Nephron (organoid): ENCODE data around the gene LIPF.
A peak's percentile ranks its signal among the peaks of the same experiment; 100 is the strongest.

Source experiments
- H3K27ac Mint-ChIP-seq, 3 experiments: 2 replicates each; pipeline ENCODE4 v1.8.0; 2020; ENCODE audit warnings: mixed read lengths in 3 of 3, mild to moderate bottlenecking in 2 of 3, moderate library complexity in 1 of 3
- H3K27me3 Mint-ChIP-seq: 2 replicates; pipeline ENCODE4 v1.8.0; 2021; ENCODE audit warnings: low read depth, mild to moderate bottlenecking, moderate library complexity, mixed read lengths
- H3K36me3 Mint-ChIP-seq: 2 replicates; pipeline ENCODE4 v1.8.0; 2020; ENCODE audit warnings: low read depth, mixed read lengths
- H3K4me1 Mint-ChIP-seq: 2 replicates; pipeline ENCODE4 v1.8.0; 2020; ENCODE audit warnings: mixed read lengths
- H3K4me3 Mint-ChIP-seq, 3 experiments: 2 replicates each; pipeline ENCODE4 v1.8.0; 2020; ENCODE audit warnings: mild to moderate bottlenecking in 3 of 3, mixed read lengths in 3 of 3, moderate library complexity in 2 of 3
- H3K9me3 Mint-ChIP-seq: 2 replicates; pipeline ENCODE4 v1.8.0; 2020; ENCODE audit warnings: mixed read lengths
- CTCF ChIP-seq, 3 experiments: fragments of 200-600 bp; sonication (generic); IDR thresholded peaks; one replicate each; pipeline ENCODE4 v1.5.0; 2021; ENCODE audit warnings: antibody characterized with exemption in 3 of 3; ENCODE audit not compliant: unreplicated experiment in 3 of 3

LIPF gene

GRCh38 chr10:88624840-88625239 lies 39.4 kb upstream of the LIPF start:
- no peak for TF ChIP-seq CTCF (IDR thresholded peaks at IDR 0.05; ENCODE audit: unreplicated experiment in 3 of 3)
- H3K36me3 Mint-ChIP-seq, result no peaks in the 10 kb centered on the region
- peaks cover 5% of the 10 kb centered on the region for H3K9me3 Mint-ChIP-seq
- H3K27me3 Mint-ChIP-seq, result no peaks in the 10 kb centered on the region
- no peaks in the 10 kb centered on the region for H3K4me1 Mint-ChIP-seq
- no peak overlapping the region for H3K4me3 Mint-ChIP-seq
- H3K27ac Mint-ChIP-seq, result peak overlapping the region in 2 of 3 experiments; percentile 9 to 53

- H3K4me1 Mint-ChIP-seq, result no peaks in the 10 kb centered on the region
- peaks cover 5% of the 10 kb centered on the region for H3K36me3 Mint-ChIP-seq
These were observed 24.1 kb upstream of the LIPF start for GRCh38 chr10:88640186-88640585.

DNA sequence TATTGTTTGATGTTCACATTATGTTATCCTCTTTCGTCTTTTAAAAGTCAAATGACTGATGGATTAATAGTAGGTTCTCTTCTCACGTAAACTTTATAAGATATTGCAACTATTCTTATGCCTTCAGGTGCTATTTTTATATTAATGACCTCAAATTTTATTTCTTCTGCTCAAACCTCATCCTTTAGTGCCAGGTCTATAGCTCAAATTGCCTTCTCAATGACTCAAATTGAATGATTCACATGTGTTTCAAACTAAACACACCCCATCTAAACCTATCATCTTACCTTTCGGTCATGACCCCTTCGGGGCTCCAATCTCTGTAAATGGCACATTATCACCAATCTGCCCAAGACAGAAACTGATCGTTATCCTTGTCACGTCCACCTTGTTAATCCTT lies 22.0 kb upstream of the LIPF start:
- Mint-ChIP-seq H3K36me3 (peaks cover 5% of the 10 kb centered on the region), H3K27me3 (peaks cover 3% of the 10 kb centered on the region), H3K4me3 (no peak overlapping the region), H3K9me3 (peaks cover 18% of the 10 kb centered on the region), H3K27ac (no peak overlapping the region), H3K4me1 (no peaks in the 10 kb centered on the region)
- no peak for TF ChIP-seq CTCF (IDR thresholded peaks at IDR 0.05; ENCODE audit: unreplicated experiment in 3 of 3)

More at GRCh38 chr10:88640186-88640585, 24.1 kb upstream of the LIPF start:
- no peak for TF ChIP-seq CTCF (IDR thresholded peaks at IDR 0.05; ENCODE audit: unreplicated experiment in 3 of 3)
- Mint-ChIP-seq H3K4me3 (no peak overlapping the region), H3K27me3 (no peaks in the 10 kb centered on the region), H3K9me3 (peaks cover 31% of the 10 kb centered on the region), H3K27ac (no peak overlapping the region)

DNA sequence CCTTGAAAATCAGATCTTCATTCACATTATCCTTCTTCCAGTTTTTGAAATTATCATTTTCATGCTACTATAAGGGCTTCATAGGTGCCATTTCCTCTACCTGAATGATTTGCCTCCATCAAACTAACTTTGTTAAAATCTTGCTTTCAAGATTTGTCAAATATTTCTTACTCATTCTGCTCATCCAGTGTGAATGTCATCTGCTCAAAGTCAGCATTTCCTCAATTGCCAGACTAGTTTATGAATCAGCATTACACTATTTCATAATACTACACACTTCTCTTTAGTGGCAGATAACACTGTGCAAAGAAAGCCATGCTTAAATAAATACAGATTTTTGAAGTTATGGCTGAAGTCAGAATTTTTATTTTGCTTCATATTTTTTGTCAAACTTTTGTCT lies 21.3 kb upstream of the LIPF start:
- no peak overlapping the region for H3K27ac Mint-ChIP-seq
- peaks cover 5% of the 10 kb centered on the region for H3K27me3 Mint-ChIP-seq
- no peak for TF ChIP-seq CTCF (IDR thresholded peaks at IDR 0.05; ENCODE audit: unreplicated experiment in 3 of 3)
- no peak overlapping the region for H3K4me3 Mint-ChIP-seq
- H3K9me3 Mint-ChIP-seq, result peaks cover 11% of the 10 kb centered on the region
- H3K36me3 Mint-ChIP-seq, result peaks cover 5% of the 10 kb centered on the region
- H3K4me1 Mint-ChIP-seq, result no peaks in the 10 kb centered on the region

DNA sequence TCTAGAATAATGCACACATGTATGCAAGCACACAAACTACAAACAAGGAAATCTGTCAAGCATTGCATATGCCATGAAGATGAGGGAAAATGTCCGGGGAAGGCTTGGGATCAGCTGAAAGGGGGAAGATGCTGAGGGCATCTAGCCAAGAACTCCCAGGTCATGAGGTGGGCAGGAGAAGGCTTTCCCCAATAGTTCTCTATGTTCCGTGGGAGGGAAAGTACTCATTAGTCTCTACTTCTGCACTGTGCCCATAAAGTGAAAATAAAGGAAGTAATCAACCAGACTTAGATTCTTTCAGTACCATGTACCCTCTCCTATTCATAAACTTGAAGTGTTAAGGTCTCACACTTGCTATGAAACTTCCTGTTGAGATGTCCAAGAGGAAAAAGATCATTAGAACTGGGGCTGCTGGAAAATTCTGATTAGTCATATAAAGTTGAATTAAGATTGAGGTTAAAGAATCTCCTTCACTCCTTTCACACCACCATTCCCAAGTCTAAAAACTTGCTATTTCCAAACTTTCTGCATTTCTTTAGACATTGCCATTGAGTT lies 17.1 kb upstream of the LIPF start:
- no peak overlapping the region for H3K4me3 Mint-ChIP-seq
- no peaks in the 10 kb centered on the region for H3K9me3 Mint-ChIP-seq
- no peaks in the 10 kb centered on the region for H3K36me3 Mint-ChIP-seq
- peaks cover 5% of the 10 kb centered on the region for H3K27me3 Mint-ChIP-seq
- no peak for TF ChIP-seq CTCF (IDR thresholded peaks at IDR 0.05; ENCODE audit: unreplicated experiment in 3 of 3)
- H3K27ac Mint-ChIP-seq, result no peak overlapping the region
- H3K4me1 Mint-ChIP-seq, result peaks cover 6% of the 10 kb centered on the region

DNA sequence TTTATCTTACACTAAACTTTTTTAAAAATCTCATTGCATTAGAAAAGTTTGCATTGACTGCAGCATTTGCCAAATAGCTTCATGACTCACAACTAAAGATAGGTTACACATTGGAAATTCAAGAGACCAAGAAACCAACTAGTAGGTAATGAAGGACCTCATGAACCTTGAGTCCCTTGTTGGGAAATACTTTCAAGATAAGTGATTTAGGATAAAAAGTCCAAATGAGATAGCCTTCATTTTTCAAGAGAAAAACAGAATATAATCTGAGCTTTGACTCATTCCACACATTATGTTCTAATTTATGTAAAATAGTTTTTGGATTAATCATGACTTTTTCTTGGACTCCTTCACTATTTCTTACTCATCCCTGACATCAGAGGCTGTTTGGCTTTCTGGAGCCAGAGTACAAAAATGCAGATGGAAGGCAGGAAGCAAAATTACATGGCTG lies 13.1 kb upstream of the LIPF start:
- peaks cover 5% of the 10 kb centered on the region for H3K27me3 Mint-ChIP-seq
- no peaks in the 10 kb centered on the region for H3K9me3 Mint-ChIP-seq
- TF ChIP-seq CTCF (IDR thresholded peaks at IDR 0.05; ENCODE audit: unreplicated experiment in 3 of 3), result no peak
- no peak overlapping the region for H3K4me3 Mint-ChIP-seq
- peaks cover 6% of the 10 kb centered on the region for H3K4me1 Mint-ChIP-seq
- peak overlapping the region in 2 of 3 experiments; percentile 73 to 78 for H3K27ac Mint-ChIP-seq
- H3K36me3 Mint-ChIP-seq, result no peaks in the 10 kb centered on the region
